GM04504 (cell line): ENCODE measurements around the gene SLC44A1.

ENCODE experiments used
- DNase-seq: peaks from one replicate; pipeline ENCODE4 v3.0.0-alpha.2; 2012; ENCODE audit warnings: low read depth

SLC44A1 gene

DNA sequence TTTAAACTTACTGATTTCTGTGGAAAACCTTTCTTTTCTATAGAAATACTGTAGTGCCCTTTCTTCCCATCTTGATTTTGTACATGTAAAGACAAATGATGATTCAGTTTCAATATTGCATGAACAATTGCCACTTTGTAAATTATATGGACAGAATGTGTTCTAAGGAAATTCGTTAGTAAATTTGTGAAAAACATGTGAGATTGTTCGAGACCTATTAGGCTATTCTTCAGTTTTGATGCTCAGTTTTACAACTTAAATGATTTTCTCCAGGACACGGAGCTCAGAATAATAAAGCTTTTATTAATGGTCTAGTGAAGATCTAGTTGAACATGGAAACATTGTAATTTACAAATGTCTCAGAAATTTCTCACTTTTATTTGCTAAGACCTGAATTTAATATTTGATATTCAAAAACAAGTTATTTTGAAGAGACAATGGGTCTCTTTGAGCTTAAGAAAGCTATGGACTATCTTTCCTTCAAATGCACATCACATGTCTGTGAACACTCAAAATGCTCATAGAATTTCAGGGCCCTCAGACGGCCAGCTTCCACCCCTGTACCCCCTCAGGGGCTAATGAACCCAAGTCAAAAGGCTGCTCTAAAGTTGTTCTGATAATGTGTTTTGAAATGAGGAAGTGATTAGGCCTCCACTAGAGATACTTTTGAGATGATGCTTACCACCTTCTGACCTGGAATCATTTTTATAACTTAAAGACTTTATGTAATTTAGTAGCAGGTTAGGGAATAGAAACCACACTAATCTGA lies 149.3 kb downstream of the SLC44A1 start:
- DNase-seq: no peak

DNA sequence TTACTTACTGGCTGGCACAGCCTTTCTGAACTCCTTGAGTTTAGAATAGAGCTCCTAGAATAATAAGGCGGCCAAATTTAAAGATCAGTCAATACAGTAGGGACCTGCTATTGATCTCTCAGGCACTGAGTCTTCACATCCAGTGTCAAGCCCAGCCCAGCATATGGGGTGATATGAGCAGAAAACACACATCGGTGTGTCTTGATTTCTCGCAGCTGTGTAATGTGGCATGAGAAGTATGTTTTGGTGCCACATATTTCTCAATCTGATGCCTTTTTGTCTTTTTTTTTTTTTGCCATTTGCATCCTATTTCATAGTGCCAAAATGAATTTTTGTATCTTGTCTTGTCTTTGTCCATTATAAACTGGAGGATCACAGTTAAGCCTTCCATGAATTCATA lies 152.0 kb downstream of the SLC44A1 start:
- DNase-seq: no peak

DNA sequence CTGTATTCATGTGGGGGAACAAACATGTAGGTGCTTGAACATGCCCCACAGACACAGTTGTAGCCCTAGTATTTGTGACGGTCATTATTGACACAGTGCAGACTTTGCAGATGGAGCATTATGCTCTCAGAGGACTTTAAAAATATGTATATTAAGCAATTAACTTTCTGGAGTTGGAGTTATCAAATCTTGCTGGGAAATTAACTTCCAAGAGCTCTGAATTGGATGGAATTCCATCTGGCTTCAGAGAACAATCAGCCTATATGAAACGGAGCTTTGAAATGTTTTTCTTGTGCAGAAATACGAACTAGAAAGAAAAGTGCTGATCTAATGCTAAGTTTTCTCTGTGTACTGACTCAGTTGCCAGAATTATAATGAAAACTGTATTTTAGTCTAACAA lies 152.4 kb downstream of the SLC44A1 start:
- no peak for DNase-seq

DNA sequence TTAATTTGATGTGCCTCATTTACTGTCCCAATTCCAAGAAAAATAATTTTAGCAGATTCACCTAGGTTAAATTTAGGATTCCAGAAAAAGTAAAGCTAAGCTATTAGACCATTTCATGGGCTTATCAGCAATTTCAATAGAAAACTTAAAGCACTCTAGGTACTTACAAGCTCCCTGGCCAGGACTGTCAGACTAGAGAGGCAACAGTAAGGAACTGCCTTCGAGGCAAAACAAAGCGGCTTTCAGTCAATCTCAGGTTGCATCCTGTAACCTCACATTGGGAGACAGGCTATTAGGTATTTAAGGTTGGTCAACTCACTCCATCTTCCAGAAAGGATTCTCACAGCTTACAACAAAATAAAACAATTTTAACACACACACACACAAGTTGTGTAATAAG lies 154.7 kb downstream of the SLC44A1 start:
- DNase-seq: no peak

DNA sequence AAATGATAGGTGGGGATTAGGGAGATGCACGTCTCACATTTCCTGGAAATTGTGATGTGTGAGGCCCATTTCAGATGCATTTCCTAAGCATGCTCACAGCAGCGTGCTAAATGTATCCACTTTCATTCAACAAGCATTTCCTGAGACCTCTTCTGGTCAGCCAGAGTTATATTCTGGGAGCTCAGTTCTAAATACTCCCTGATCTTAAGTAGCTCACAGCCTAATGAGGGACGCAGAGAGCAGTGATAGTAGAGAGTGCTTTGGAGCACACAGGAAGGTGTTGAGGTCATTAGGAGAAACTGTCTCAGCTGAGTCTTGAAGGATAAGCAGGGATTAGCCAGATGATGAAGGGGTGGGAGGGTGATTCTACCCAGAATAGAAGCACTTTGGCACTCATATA lies 157.2 kb downstream of the SLC44A1 start:
- no peak for DNase-seq

DNA sequence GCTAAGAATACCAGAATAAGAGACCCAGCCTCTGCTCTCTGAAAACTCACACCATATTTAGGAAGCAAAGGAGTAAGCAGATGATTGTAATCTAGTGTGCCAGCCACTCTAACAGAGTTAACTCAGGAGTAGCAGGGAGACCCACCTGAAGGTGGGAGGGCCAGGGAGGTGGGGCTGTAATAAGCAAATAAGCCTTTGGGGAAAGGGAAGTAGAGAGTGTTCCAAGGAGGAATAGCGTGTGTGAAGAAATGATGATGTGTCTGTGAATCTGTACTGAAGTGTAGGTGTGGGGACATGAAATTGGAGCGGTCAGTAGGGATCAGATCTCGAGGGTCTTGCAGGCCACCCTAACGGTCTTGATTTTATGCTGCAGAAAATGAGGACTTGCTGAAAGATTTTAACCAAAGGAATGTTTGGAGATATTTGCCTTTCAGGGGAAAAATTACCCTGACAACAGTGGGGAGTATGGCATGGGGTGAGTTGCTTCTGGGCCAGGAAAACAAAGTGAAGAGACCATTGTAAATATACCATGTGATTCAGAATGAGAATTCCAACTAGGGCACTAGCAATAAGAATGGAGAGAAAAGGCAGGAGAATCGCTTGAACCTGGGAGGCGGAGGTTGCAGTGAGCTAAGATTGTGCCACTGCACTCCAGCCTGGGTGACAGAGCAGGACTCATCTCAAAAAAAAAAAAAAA lies 159.2 kb downstream of the SLC44A1 start:
- DNase-seq: no peak

DNA sequence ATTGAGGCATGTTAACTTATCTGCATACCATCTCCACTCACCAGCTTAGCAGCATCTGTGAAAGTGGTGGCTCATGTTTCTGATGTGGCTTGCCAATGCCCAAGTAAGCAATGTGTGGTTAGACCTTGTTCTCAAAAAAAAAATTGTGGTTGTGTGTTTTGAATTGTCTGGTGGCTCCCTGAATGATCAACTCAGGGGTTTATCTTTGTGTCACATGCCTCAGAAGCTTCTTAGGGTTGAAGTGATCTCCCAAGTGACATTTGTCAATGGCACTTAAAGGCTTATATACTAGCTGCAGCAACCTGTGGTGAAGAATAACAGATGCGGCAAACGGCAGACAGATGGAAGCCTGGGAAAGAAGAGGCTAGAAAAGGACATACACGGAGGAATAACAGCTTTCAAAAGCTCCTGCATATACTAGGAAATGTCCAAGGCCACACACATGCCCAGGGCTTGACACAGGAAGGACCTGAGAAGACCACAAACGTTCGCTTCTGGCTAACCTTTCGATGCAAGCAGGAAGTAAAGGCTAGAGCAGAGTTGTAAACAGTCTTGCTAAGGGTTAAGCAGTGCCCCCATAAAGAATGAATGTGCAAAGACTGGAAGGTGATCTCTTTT lies 161.2 kb downstream of the SLC44A1 start:
- no peak for DNase-seq

DNA sequence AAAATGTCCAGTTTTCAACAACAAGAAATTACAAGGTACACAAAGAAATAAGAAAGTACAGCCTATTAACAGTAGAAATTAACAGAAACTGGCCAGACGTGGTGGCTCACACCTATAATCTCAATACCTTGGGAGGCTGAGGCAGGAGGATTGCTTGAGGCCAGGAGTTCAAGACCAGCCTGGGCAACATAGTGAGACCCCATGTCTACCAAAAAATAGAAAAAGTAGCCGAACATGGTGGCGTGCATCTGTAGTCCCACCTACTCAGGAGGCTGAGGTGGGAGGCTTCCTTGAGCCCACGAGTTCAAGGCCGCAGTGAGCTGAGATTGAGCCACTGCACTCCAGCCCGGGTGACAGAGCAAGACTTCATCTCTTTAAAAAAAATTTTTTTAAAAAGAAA lies 161.9 kb downstream of the SLC44A1 start:
- no peak for DNase-seq

DNA sequence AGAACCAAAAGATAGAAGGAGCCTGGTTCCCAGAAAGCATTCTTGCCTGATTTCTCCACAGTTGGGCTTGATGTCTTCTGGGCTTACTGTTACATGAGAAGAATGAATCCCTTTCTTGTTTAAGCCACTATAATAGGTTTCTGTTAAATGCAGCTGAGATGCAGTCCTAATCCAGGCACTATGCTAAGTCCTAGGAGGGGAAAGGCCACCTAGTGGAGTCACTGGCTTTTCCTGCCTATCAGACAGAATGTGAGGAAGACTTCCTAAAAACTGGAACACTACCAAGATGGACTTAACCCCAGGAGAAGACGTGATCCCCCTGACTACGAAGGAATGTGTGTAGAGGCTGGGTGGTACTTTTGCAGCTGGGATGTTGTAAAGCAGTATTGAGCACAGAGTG lies 169.1 kb downstream of the SLC44A1 start:
- no peak for DNase-seq

DNA sequence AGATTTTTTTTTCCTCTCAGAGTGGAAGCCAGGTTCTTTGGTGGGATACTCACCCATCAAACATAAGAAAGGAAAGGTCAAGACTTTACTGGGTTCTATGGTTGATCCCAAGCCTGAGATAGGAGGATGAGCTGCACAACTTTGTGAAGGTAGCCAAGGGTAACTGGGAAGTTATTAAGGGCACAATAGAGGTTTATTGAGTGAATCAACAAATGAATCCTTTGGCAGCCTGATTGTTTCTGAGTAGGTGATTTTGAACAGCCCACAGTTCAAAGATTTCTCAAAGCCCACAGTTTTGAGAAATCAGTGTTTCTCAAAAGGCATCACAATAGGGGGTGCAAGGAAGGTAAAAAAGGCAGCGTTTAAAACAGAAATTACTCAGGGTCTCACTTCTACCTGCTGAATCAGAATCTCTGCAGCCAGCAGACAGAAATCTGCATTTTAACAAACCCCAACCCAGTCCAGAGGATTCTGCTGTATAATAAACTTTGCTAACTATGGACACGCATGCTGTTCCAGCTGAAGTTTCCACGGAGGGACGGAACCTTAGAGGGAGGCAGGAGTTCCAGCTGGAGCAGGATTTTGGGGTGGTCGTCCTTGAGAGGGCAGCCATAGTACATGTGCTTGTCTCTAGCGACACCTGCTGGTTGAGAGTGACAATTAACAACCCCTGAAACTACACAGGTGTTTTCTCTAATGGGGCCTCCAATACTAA lies 170.7 kb downstream of the SLC44A1 start:
- DNase-seq: no peak

DNA sequence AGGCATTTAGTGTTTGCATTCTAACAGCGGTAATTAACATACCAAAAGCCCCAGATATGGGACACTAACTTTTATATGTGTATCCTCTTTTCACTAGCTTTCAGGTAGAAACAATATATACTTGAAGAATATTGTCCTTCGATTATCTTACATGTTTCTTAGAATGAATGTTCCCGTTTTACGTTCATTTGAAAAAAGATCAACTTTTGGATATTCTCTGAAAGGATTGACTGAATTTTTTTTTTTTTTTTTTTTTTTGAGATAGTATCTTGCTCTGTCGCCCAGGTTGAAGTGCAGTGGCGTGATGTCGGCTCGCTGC lies 171.2 kb downstream of the SLC44A1 start:
- no peak for DNase-seq

DNA sequence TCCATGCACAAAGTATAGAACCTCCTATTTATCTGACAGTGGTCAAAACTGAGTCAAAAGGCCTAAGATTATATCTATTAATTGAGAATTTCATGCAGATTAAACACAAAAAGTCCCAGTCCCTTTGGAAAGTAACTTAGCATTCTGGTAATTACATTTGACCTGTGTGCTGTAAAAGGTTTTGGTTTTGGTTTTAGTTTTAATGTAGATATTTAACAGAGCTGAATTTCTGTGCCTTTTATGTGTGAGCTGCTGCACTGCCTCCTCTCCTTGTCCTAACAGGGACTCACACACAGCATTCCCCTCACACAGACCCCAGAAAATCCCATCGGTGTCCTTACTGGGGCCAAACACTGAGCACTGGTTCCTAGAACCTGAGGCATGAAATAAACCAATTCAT lies 172.4 kb downstream of the SLC44A1 start:
- DNase-seq: no peak

DNA sequence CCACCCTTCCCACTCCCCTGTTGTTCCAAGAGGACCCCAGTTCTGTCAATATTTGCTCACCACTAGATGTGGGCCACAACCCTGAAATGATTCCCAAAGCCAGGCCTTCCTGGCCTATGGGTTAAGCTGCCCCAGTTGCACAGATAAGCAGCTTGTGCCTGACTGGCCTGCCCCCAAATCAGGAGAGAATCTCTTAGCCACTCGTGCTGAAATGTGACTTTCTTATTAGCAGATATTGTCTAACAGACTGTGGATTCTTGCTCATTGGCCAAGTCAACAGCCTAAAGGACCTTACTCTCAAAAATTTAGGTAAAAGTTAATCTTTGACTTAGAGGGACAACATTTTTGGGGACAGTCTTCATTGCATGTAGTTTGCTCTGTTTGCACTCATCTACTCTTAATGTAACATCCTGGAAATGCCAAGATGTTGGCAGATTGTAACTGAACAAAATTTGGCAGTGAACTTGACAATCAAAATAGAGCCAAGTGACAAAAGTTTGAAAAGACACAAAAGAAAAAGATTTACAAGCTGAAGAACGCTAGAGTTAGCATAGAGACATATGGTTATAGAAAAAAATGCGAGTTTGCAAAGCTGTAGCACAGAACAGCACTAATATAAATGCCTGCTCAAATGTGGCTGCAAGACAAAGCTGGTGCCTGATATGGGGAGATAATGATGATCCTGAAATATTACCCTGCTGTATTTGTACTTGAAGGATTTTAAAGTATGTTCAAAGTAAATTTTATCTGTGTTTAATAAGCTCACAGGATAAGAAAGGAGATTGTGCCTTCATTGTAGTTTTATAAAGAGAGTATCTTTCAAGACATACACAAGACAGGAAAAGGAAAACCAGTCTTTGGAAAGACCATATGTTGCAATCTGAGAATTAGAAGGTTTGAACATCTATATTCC lies 174.4 kb downstream of the SLC44A1 start:
- DNase-seq: no peak

DNA sequence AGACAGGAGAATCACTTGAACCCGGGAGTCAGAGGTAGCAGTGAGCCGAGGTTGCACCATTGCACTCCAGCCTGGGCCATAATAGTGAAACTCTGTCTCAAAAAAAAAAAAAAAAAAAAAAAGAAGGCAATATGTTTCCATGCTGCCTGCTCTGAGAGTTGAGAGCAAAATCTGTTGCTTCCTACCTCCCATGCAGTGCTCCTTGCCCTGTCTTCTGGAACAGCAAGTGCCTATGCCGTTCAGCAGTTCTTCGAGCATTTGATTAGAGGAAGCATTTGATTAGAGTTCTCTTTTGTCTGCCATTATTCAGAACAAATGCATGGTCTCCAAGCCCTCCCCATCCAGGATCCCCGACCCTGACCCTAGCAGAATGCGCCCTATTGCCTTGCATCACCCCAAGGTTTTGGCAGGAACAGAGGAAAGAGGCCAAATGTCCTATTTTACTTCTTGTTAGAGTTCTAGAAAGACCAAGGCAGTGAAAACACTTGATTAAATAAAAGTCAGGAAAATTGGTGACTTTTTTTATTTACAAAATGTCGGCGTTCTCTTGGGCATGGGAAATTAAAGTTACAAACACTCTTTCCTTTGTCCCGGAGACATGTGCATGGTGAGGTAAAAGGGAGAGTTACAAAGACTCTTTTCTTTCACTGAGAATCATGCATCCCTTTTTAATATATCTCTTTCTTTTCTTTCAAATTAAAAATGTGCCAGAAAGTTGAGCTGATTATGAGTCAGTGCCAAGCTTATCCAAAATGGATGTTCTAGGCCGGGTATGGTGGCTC lies 175.6 kb downstream of the SLC44A1 start:
- no peak for DNase-seq

DNA sequence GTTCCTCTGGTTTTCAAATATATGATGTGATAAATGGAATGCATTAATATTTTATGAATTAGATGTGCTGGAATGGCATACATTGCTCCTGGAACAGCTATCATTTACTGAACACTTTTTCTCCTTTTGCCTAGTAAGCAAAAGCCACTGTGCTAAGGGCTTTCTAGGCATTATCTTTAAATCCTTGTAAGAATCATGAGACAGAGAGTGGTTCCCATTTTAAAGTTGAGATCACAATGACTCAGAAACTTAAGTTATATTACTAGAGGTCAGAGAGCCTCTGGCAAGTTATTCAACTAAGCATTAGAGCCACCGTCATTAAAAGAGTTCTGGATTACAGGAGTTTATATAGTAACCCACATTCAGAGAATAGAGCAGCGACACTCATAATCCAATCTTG lies 176.7 kb downstream of the SLC44A1 start:
- DNase-seq: no peak

DNA sequence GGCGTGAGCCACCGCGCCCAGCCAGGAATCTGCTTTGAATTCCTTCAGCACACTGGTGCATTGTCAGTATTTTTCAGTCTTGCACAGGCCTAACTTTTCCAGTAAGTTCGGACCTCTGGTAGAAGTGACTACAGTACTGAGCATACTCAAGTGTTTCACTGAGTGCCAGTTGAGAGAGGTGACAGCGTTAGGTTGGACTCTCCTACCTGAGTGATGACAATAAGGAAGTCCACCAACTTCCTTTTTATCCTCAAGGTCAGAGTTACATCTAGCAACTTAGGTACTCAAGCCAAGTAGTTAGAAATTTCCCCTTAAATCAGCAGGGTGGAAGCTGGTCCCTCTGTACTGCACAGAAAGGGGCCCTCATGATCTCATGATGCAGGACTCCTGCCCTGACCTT lies 177.4 kb downstream of the SLC44A1 start:
- DNase-seq: no peak

DNA sequence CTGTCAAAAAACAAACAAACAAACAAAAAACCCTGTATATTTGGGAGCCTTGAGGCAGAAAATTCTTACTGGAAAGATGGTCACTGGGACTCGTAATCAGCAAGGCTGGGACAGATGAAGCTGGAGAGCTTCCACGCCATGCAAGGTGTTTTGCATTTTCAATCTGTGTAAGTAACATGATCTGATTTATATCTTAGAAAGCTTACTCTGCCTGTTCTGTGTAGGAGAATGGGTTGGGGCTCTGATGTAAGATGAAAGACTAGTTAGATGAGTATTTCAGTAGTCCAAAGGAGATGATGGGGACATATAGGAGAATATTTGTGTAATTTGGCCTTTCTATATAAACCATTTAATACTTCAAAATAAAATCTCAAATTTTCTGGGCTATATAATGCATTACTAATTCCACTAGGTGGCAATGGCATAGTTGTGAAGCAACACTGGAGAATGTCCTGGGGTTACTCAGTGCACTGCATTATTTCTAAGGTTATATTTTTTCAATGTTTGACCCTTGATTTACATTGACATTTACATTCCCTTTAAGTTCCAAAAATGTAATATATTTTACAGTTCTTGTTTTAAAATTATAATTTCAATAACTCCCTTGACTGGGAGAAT lies 181.5 kb downstream of the SLC44A1 start:
- DNase-seq: no peak

DNA sequence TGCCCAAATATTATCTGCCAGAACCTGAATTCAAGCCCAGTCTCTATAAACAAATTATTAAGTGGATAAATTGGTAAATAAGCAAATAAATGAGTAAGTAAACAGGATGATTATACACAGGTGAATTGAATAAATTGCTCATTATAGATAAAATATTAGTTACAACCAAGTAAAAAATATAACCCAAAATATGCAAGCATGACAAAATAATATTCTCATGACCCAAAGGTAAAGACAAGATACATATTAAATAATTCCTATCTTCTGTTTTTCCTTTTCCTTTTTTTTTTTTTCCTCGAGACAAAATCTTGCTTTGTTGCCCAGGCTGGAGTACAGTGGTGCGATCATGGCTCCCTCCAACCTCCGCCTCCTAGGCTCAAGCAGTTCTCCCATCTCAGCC lies 182.2 kb downstream of the SLC44A1 start:
- DNase-seq: no peak

DNA sequence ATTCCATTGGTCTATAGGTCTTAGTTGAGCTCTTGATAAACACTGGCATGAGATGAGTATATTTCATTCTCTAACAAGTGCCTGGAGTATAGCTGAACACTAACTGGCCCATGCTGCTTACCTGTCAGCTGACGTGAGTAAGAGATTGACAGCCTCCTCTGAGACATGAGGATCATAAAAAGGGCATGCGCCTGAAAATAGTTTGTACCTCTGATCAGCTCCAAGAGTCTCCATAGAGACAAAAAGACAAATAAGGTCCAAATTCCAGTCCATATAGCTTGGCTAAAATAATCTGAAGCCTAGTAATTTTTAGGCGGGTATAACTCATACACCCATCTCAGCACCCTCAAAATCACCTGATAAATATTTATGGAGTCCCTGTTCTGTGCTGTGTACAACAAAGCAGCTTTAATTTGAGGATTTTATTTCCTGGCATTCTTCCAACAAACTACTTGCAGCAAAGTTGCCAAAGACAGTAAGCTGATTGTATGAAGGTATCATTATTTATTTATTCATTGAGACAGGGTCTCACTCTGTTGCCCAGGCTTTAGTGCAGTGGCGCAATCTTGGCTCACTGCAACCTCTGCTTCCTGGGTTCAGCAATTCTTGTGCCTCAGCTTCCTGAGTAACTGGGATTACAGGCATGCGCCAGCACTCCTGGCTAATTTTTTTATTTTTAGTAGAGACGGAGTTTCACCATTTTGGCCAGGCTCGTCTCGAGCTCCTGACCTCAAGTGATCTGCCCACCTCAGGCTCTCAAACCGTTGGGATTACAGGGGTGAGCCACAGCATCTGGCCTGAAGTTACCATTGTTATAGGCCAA lies 187.2 kb downstream of the SLC44A1 start:
- DNase-seq: no peak
